HG02642 (cell line): ENCODE measurements around the gene CIDEC.

ENCODE experiments used
- ATAC-seq: cut with Tn5 transposase; IDR thresholded peaks from one replicate; pipeline ENCODE4 v1.9.1; 2021; ENCODE audit warnings: mild to moderate bottlenecking; ENCODE audit not compliant: unreplicated experiment, poor library complexity

The CIDEC gene

DNA sequence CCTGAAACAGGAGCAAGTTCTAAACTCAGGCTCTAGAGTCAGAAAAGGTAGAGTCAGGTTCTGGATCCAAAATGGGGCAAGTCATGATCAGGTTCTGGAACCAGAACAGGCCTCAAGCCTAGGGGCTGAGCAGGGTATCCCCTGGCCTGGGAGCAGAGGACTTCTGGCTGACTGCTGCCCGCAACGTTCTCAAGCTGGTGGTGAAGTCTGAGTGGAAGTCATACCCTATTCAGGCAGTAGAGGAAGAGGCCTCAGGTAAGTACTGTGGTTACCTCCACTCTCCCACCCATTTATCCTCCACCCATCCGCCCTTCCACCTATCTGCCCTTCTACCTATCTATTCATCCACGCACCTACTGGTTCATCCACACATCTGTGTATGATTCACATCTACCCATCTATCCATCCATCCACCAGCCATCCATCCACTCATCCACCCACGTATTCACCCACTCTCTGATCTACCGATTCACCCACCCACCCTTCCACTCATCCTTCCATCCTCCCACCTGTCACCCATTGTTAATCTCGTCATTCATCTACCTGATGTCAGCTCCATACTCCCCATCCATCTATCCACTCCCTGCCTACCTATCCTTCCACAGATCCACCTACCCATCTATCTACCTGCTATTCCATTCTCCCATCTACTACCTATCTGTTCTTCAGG, 61.3 kb downstream of the CIDEC start:
- no peak for ATAC-seq

DNA sequence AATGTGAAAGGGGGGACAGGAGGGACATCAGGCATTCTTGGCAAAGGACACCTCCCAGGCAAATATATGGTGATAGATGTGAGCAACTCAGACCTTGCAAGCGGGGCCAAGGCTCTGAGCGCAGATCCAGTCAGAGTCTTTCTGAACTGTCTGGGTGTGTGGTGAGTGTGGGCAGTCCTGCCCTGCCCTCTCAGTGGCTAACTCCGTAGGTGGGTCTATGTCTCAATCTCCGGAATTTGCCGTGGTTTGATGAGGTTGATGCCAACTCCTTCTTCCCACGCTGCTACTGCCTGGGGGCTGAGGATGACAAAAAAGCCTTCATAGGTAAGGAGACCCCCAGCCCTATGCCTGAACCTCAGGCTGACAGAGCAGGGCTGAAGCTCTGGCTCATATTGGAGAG, 62.6 kb downstream of the CIDEC start:
- no peak for ATAC-seq
